Measurements from ENCODE around the gene CLINT1.
"Not testable (repeated sequence)": the region's sequence is repeated elsewhere in the genome, so short reads cannot be mapped to it uniquely, and the experiment has no call there.

The CLINT1 gene

DNA sequence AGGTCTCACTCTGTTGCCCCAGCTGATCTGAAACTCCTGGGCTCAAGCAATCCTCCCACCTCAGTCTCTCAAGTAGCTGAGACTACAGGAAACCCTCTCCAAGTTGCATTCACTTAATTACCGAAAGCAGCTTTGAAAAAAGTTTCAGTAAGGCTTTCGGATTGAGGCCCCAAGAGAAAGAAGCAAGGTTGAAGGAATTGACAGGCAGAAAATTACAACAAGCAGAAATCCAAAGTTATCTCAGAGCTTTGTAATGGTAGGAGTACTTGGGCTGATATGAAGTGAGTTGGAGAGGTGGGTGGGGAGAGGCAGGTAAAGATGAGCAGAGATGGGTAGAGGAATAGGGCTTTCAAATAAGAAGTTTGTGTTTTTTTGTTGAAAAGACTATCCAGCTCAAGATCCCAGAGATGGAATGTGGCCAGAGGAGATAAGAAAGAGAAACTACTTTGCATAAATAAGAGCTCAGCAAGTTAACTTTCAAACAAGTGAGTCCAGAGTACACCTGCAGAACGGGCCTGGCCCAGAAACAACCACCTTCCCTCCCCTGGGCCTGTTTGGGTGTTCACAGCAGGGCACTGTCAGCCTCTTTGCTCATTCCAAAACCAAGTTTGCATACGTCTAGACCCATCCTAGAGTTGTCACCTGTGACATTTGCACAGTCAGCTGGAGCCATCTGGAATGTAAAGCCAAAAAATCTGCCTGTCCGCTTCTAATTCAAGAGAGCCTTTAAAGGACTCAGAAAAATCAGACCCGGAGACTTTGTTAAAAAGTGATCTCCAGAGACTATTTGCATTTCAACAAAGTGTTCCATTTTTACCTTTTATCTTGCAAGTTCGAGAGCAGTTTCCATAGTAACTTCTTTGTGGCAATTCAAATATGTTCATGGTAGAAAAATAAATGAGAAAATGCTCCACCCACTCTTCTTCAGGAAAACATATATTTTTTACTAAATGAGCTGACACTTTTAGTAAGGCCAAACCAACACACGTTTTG, 2.2 kb upstream of the CLINT1 start:
- DNase-seq: no peak

DNA sequence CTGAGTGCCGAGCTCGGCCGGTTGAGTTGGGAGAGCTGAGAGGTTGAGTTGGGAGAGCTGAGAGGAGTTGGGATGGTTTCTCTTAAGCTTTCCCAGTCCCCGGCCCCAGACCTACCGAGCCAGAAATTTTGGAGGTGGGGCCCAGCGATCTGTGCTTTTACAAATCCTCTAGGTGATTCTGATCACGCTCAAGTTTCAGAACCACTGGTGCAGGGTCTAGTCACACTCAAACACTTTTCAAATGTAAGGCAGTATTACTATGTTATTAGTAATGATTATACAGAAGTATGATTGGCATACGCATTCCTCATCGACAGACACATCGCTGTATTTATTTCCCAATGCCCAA, 256 bp upstream of the CLINT1 start:
- no peak for DNase-seq

DNA sequence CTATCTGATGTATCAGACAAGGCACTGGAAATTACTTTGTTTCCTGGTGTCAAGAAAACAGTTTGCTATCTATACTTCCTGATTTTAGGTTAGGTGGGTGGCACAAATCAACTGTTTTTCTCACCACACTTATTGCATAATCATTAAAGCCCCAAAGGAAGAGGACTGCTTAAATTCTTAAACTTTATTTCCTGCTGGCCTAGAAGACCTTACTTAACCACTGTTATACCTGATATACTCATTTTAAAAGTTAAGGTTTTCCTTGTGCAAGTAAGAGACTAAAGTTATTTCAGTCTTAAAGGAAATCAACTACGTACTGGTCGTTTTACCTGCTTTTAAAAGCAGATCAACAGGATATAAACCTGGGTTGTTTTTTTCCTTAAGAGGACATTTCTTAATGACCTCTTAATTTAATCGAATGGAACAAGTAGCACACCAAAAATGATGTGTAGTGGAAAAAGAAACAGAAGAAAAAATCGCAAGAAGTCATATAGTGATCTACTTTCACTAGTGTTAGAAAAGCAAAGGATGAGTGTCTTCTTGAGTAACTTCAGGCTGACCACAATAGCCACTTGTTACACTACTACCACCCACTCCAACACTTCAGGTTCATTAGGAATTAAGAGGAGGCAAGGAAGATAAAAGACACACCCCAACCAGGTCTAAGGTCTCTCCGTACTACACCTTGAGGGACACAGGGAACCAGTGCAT, 974 bp downstream of the CLINT1 start:
- no peak for DNase-seq

DNA sequence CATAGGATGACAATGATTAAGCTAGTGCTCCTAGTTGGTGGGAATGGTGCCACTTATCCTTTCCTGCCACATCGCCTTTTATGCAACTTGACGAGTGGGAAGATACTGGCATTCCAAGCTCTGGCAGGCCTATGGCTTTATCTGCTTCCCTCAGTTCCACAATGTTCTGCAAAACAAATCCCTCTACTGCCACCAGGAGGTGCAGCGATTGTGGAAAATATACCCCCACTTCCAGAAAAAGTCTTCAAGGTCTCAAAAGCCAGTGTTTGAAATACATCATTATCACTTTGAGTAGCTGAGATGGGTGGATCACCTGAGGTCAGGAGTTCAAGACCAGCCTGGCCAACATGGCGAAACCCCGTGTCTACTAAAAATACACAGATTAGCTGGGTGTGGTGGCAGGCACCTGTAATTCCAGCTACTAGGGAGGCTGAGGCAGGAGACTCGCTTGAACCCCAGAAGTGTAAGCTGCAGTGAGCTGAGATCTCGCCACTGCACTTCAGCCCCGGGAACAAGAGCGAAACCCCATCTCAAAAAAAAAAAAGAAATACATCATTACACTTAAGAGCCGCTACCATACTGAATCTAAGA, 3.4 kb downstream of the CLINT1 start:
- peak; percentile 13 for DNase-seq

DNA sequence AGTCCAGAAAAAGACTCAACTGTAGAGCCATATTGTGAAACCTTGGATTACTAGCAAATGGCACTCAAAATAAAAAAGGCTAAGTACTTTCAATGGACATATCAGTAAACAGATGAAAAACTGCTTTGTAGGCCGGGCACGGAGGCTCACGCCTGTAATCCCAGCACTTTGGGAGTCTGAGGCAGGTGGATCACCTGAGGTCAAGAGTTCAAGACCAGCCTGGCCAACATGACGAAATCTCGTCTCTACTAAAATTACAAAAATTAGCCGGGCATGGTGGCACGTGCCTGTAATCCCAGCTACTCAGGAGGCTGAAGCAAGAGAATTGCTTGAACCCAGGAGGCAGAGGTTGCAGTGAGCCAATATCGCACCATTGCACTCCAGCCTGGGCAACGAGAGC, 5.6 kb downstream of the CLINT1 start:
- DNase-seq: not testable (repeated sequence)

DNA sequence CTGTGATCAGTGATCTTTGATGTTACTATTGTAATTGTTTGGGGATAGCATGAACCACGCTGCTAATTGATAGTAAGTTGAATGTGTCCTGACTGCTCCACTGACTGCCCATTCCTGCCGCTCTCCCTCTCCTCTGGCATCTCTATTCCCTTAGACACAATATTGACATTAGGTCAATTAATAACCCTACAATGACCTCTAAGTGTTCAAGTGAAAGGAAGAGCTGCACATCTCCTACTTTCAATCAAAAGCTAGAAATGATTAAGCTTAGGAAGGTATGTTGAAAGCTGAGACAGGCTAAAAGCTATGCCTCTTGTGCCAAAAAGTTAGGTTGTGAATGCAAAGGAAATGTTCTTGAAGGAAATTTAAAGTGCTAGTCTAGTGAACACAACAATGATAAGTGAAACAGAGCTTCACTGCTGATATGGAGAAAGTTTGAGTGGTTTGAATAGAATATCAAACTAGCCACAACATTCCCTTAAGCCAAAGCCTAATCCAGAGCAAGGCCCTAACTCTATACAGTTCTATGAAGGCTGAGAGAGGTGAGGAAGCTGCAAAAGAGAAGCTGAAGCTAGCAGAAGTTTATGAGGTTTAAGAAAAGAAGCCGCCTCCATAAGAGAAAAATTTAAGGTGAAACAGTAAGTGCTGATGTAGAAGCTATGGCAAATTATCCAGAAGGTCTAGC, 12.9 kb downstream of the CLINT1 start:
- no peak for DNase-seq

DNA sequence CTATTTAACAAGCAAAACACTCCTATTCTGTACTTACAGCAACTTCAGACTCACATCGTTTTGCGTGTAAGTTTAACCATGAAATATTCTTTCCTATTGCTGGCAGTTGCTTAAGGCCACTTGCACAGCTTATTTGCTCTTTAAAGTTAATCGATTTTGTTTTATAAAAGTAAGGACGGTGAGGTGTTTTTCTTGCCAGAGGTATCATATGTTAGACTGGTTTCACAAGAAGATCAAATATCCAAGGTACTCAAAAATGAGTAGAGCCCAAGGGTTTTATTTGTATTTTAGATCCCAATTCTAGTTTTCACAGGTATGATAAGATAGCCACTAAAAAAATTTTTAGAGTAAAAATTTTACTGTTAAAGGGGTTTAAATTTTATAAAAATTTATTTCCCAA, 16.2 kb downstream of the CLINT1 start:
- no peak for DNase-seq

DNA sequence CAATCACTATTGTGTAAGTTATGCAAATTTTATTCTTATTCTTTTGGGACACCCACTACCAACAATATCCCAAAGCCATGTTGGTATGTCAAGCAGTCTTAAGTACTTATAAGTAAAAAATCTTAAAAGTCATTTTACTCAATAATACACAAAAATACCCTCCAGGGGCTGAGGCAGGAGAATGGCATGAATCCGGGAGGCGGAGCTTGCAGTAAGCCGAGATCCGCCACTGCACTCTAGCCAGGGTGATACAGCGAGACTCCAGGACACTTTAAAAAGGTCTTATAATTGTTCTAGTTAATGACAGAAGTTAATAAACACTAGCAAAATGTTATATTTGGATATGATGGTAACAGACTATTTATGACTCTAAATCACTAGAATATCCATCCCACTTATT, 16.8 kb downstream of the CLINT1 start:
- DNase-seq: no peak

DNA sequence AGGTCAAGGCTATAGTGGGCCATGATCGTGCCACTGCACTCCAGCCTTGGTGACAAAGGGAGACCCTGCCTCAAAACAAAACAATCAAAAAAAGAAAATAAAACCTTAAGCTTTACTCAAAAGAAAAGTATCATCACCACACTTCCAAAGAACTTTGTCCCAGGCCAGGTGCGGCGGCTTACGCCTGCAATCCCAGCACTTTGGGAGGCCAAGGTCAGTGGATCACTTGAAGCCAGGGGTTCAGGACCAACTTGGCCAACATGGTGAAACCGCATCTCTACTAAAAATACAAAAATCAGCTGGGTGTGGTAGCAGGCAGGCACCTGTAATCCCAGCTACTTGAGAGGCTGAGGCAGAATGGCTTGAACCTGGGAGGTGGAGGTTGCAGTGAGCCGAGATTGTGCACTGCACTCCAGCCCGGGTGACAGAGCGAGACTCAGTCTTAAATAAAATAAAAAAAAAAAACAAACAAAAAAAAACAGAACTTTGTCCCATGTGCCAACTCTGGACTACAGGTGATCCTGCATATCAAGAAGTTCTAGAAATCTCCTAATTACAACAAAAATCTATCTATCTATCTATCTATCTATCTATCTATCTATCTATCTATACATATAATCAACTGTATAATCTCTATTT, 19.7 kb downstream of the CLINT1 start:
- DNase-seq: no peak

DNA sequence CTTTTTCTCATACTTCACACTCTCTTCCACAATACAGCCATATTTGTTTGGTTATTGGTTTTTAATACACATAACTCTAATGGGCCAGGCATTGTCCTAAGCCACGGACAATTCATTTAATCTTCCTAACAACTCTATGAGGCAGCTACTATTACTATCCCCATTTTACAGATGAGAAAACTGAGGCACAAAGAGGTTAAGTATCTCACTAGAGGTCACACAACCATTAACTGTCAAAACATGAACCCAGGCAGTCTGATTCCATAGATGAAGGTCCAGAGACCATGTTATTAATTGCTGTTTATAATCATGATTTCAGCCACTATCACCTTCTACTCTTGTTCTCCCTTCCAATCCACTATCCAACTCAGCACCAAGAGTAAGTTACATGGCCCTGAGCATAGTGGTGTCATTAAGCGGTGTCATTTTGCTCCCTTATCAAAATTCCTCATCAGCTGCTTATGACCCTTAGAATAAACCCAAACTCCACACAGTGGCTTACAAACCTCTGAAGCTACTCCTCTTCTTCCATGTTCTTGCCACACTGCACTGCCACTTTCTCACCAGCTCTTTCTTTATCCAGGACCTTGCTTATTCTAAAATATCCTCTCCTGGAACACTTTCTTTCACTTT, 22.7 kb downstream of the CLINT1 start:
- no peak for DNase-seq

DNA sequence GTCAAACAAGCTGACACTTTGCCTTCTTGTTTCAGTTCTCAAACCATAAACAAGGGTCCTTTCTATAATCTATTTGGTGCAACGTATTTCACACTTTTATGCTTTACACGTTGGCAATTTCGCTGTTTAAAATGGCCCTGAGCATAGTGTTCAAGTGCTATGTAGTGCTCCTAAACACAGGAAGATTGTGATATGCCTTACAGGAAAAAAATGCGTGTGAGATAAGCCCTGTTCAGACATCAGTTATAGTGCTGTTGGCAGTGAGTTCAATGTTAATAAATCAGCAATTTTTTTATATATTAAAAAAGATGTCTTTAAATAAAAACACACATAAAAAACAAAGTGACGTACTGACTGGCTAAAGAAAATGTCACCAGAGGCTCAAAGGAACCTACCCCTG, 23.9 kb downstream of the CLINT1 start:
- DNase-seq: no peak

DNA sequence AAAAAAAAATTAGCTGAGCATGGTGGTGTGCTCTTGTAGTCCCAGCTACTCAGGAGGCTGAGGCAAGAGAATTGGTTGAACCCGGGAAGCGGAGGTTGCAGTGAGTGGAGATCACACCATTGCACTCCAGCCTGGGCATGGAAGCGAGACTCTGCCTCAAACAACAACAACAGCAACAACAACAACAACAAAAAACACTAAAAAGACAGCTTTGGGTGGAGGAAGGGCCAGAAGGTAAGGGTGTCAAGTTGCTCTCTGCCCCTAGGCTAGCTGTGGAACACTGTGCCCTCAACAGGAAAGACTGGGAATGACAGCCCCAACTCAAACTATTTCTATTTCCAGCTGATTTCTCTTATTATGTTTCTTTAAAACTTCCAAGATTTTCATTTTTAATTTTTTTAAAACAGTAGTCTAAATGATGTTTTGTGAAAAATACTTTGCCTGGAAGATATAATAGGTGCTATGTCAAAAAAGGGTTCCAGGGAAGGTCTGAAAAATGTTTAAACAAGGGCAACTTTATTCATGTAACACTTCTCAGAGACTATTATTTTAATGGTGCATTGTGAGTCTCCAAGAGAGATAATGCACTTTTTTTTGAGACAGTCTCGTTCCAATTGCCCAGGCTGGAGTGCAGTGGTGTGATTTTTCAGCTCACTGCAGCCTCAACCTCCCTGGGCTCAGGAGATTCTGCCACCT, 29.9 kb downstream of the CLINT1 start:
- no peak for DNase-seq

DNA sequence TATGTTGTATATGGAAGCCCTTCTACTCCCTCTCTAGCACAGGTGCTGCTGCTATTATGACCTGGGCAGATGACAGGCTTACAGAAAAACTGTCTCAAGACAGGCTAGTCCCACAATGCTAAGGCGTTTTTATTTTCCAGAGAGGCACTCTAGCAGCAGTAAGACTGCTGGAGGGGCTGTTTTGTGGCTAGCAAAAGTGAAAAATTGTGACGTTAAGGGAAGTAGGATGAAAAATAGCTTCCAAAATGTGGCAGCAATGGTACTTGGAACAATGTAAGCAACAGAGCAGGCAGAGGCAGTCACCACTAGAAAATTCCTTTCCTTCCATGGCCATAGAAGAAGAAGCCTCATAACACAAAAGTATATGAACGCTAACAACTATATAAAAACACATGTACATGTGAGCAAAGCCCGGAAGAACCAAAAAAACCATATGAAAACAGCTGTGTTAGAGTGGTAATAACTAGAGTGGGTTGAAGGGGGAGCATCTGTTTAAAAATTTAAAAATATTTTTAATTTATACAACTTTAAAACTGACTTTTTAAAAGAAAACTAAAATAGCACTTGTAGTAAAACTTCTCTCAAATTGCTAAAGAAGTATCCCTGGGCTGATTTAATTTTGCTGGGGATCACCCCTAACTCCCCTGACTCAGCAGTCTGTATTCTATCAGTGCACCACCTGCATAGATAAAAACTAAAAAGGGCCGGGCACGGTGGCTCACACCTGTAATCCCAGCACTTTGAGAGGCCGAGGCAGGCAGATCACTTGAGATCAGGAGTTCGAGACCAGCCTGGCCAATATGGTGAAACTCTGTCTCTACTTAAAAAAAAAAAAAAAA, 30.6 kb downstream of the CLINT1 start:
- DNase-seq: no peak

DNA sequence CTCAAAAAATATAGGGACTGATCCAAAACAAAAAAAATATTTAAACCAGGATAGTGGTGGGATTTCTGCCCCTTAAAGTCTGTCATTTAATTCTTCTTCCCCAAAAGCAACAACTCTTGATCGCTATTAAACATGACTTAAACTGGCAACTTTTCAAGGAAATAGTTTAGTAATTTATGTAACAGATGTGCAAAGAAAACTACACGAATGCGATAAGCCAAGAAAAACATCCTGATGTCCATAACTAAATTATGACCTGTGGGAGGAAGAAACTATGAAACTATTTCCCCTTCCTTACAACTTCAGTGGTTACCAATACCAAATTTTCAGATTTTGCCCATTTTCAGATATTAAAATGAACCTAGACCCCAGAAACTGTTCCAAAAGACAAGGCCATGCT, 31.5 kb downstream of the CLINT1 start:
- no peak for DNase-seq

DNA sequence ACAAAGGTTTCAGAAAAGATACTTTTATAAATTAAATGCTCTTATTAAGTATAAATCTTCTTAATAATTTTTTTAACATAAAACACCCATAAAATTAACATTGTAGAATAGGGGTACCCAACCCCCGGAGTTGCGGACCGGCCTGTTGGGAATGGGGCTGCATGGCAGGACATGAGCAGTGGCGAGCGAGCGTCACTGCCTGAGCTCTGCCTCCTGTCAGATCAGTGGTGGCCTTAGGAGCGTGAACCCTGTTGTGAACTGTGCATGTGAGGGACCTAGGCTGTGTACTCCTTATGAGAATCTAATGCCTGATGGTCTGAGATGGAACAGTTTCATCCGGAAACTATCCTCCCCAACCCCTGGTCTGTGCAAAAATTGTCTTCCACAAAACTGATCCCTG, 35.3 kb downstream of the CLINT1 start:
- DNase-seq: no peak

DNA sequence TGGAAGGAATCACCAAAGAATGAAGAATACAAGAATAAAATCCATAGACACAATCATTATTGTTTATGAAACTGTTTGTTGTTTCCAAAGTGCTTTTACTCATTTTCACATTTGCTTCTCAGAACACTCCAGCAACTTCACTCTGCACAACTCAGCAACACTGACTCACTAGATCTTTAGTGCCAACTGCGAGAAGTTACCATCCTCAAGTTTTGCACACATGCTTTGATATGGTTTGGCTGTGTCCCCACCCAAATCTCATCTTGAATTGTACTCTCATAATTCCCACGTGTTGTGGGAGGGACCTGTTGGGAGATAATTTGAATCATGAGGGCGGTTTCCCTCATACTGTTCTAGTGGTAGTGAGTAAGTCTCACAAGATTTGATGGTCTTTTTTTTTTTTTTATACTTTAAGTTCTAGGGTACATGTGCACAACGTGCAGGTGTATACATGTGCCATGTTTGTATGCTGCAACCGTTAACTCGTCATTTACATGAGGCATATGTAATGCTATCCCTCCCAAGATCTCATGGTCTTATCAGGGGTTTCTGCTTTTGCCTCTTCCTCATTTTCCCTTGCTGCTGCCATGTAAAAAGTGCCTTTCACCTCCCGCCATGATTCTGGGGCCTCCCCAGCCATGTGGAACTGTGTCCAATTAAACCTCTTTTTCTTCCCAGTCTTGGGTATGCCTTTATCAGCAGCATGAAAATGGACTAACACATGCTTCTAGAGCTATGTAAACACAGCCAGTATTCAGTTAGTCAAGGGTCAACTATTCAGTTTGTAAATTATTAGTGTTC, 36.9 kb downstream of the CLINT1 start:
- DNase-seq: no peak

DNA sequence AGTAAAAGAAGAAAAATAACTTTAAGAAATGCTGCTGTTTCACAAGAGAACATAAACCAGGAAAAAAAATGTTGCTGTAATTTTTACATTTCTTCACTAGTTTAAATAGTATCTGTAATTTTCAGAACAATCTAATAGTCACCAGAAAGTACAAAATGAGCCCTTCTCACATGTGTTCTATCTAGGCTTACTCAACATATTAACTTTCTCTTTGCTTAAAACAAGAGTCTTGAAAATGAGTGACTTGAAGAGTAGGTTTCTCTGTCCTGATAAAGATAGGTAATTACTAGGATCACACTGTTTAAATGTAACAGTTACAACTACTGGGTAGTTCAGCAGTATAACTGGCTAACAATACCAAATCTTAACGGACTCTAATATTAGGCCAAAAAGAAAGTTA, 37.5 kb downstream of the CLINT1 start:
- DNase-seq: no peak

DNA sequence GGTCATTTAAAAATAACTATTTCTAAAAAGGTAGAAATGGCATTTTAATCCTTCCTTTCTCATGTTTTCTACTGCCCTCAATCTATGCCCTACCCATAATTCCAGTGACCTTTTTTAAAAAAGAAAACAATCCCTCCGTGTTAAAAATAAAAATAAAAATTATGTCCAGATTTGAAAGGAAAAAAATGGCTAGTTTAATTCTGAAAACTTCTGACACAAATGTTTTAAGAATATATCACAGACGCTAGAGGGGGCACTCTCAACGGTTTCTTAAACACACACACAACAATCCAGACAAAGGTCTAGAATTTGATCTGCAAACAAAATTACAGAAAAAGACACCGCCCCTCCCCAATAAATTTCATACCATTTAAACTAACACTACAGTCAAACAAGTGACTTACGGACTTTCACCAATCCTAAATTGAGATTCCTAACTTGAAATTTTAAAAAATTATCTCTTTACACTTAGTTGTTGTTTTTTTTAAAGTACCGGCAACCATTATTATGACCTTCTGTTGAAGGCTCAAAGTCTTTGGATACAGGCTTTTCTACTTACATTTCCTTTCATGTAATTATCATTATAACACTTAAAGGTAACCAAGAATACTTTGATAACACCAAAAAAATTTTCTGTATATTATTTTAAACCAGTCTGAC, 38.2 kb downstream of the CLINT1 start:
- DNase-seq: peak; percentile 11

DNA sequence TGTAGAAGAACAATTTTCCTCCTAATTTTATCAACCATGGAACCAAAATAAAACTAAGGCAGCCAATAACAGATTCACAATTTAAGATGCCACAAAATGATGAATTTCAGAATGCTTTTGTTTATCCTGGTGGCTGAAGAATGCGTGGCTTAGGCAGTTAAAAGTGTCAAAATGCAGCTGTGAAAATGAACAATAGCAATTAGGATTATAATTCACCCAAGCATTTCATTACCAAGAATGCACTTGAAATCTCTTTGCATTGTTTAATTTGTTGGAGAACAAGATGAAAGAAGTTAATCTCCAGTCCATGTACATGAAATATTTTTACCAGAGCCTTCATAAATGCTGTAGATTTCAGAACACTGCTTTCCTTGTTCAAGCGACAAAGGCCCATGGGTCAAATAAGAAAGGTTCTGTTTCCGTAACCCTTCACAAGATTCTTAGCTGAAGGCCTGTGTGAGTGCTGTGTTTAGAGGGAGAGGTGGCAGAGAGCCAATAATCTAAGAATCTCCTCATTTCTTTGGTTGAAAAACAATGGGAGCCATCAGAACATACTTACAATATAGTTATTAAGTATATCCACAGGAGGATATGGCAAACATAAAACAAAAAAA, 39.3 kb downstream of the CLINT1 start:
- DNase-seq: no peak

All from NCI-H446 treated with DMSO at 0.1 percent for 48 hours (cell line).